ENCODE results near the gene CRIP1. TPM values are rescaled to one million over a fixed set of nuclear protein-coding genes. Genes with fewer than 3 reads are reported as not detected.

The CRIP1 gene
- total RNA-seq, 2 donors from 2014 or later = 146 to 174 TPM

DNA sequence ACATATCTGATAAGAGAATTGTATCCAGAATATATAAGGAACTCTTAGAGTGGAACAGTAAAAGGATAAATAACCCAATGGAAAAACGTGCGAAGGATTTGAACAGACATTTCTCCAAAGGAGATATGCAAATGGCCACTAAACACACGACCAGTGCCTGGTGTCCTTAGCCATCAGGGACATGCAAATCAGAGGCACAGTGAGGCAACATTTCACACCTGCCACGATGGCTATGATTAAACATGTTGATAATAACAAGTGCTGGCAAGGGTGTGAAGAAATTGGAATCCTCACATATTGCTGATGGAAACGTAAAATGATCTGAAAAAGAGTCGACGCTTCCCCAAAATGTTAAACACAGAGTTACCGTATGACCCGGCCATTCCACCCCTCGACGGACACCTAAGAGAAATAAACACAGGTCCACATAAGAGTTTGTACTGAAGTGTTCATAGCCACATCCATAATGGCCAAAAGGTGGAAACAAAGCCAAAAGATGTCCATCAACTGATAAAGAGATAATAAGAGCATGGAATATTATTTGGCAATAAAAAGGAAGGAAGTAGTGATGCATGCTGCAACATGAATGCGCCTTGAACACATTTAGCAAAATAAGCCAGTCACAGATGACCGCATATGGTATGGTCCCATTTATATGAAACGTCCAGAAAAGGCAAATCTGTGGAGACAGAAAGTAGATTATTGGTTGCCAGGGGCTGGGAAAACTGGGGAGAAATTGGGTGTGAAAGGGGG is 33.4 kb downstream of the CRIP1 start:
- H3K4me1 Mint-ChIP-seq (ENCODE audit: low read depth) = no peaks in the 10 kb centered on the region
- H3K27ac Mint-ChIP-seq = no peak overlapping the region
- no peak overlapping the region for H3K4me3 Mint-ChIP-seq
- DNase-seq = no peak
- H3K9me3 Mint-ChIP-seq = no peaks in the 10 kb centered on the region
- peaks cover 64% of the 10 kb centered on the region for H3K27me3 Mint-ChIP-seq (ENCODE audit: low read depth)
- no peak for ATAC-seq (replicated peaks in 1 of 2)
- H3K36me3 Mint-ChIP-seq (ENCODE audit: insufficient read depth in 2 of 2) = peaks cover 0 to 2% of the 10 kb centered on the region in 2 donors

DNA sequence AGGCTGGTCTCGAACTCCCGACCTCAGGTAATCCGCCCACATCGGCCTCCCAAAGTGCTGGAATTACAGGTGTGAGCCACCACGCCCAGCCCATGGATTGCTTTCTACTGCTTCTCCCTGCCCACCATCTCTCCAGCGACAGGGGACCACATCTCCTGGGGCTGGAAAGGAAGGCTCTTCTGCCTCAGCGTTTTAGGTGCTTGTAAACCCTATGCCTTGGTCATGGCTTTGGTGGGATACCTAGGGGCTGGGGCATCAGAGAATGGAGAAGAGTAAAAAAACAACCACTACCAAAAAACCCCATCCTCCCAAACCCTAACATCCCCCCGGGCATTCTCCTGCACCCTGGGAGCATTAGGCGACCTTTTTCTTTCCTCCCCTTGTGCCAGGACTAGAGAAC is 38.6 kb downstream of the CRIP1 start:
- Mint-ChIP-seq H3K36me3 (ENCODE audit: insufficient read depth in 2 of 2) (peaks cover 0 to 2% of the 10 kb centered on the region in 2 donors), H3K9me3 (no peaks in the 10 kb centered on the region), H3K4me3 (peak overlapping the region; percentile 56 to 58), H3K27ac (no peak overlapping the region), H3K4me1 (ENCODE audit: low read depth) (peaks cover 7% of the 10 kb centered on the region), H3K27me3 (ENCODE audit: low read depth) (peaks cover 20% of the 10 kb centered on the region)
- ATAC-seq (replicated peaks in 1 of 2) = no peak
- DNase-seq = no peak

DNA sequence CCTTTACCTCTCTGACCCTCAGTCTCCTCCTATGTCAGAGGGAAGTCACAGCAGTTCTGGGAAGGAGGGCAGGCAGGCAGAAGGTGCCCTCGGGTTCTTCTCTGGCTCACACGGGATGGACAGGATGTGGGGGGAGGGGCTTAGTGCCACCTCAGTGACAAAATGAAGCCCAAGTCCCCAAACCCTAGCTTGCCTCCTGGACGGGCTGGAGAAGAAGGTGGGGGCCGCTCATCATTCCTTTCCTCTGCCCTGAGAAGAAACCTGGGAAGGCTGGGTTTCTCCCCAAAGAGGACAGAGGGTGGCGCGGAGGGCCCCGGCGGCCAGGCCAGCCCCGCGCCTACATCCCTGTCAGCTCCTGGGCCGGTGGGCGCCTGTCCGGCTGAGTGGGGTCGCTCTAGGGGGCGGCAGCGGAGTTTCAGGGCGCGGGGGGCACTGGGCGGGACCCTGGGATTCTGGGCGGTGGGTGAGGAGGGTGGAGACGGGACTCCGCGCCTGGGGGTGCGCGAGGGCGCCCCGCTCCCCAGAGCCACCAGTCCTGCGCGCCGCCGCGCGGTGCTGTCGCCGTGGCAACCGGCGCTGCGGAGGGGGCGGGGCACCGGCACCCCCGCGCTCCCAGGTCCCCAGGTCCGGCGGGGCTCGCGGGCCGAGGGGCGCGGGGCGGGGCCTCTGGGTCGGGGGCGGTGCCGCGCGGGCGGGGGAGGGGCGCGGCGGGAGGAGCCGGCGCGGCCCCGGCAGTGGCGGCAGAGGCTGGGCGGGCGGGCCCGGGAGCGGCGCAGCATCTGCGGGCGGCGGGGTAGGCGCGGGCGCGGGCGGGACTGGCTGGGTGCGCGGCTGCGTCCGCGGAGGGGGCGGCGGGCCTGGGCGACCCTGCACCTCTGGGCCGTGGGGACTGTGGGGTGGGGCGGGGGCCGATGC is 39.4 kb downstream of the CRIP1 start, which contains the start of gene TMEM121:
TSS of gene TMEM121 (plus strand) at position 723 of the 915 bp plus-strand sequence. CDS start 2,252 bp downstream, outside the sequence.
- ATAC-seq (replicated peaks in 1 of 2) (peak; percentile 41 to 42), DNase-seq (peak; percentile 46 to 48)
- Mint-ChIP-seq H3K4me1 (ENCODE audit: low read depth) (peaks cover 15% of the 10 kb centered on the region), H3K36me3 (ENCODE audit: insufficient read depth in 2 of 2) (peaks cover 0 to 2% of the 10 kb centered on the region in 2 donors), H3K27ac (peak within 1 kb of the TSS; percentile 68), H3K9me3 (no peaks in the 10 kb centered on the region), H3K27me3 (ENCODE audit: low read depth) (peaks cover 17% of the 10 kb centered on the region), H3K4me3 (peak within 1 kb of the TSS; percentile 90 to 91)

- DNase-seq (peak in 1 of 2 donors; percentile 27), ATAC-seq (replicated peaks in 1 of 2) (no peak)
- Mint-ChIP-seq H3K4me1 (ENCODE audit: low read depth) (peaks cover 15% of the 10 kb centered on the region), H3K36me3 (ENCODE audit: insufficient read depth in 2 of 2) (no peaks in the 10 kb centered on the region), H3K4me3 (peak overlapping the region; percentile 90 to 91), H3K9me3 (no peaks in the 10 kb centered on the region), H3K27ac (peak overlapping the region; percentile 68), H3K27me3 (ENCODE audit: low read depth) (peaks cover 17% of the 10 kb centered on the region)
Measured at GRCh38 chr14:105526776-105527380, 40.2 kb downstream of the CRIP1 start.

DNA sequence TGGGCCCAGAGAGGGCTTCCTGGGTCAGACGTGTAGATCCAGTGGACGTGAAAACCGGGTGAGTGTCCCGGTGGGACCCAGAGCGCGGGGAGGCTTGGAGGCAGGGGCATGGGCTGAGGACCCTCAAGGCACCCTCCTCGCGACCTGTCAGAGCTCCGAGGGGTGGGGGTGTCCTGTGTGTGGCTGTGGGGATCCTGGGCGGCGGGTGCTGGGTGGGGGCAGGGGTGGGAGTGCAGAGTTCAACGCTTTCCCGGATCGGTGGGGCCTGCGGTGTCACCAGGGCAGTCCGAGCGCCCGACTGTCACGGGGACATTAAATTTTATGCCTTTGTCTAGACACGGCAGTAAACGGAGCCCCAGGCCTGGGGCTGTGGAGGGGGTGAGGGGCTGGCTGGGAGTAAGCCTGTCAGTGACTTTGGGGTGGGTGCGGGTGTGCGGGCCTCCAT is 40.7 kb downstream of the CRIP1 start:
- DNase-seq (no peak), ATAC-seq (replicated peaks in 1 of 2) (no peak)
- H3K36me3 Mint-ChIP-seq (ENCODE audit: insufficient read depth in 2 of 2) = no peaks in the 10 kb centered on the region
- H3K4me3 Mint-ChIP-seq = peak overlapping the region; percentile 90 to 91
- peaks cover 17% of the 10 kb centered on the region for H3K27me3 Mint-ChIP-seq (ENCODE audit: low read depth)
- peaks cover 15% of the 10 kb centered on the region for H3K4me1 Mint-ChIP-seq (ENCODE audit: low read depth)
- peak overlapping the region; percentile 68 for H3K27ac Mint-ChIP-seq
- H3K9me3 Mint-ChIP-seq = no peaks in the 10 kb centered on the region

DNA sequence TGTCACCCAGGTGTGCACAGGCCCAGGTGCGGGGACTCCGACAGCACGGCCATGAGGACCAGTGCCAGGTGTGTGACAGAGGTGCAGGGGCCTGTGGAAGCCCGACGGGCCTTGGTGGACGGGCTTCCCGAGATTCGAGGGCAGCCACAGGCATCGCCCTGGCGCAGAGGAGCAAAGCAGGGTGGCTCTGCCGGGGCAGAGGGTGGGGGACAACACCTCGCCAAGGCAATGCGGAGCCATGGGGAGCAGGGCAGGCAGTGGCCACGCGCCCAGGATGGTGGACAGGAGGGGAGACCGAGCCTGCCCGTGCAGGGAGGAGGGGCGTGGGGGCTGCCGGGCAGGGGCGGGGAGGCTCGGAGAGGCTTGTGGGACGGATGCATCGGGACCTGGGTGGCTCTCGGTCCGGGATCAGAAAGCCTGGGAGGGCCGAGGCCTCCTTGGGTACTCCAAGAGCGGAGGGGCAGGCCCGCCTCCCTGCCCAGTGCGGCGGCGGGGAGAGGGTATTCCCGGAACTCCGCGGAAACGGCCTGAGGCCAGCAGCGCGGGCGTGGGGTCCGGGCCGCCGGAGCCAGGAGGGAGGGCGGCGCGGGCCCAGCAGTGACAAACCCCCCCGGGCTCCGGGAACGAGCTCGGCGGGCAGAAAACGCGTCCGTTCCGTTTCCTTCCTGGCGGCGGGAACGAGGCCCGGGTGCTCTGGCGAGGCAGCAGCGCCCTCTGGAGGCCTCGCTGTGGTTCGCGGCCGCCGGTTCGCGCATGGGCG is 41.3 kb downstream of the CRIP1 start:
- Mint-ChIP-seq H3K9me3 (no peaks in the 10 kb centered on the region), H3K4me3 (peak overlapping the region; percentile 90 to 91), H3K36me3 (ENCODE audit: insufficient read depth in 2 of 2) (no peaks in the 10 kb centered on the region), H3K27ac (no peak overlapping the region), H3K4me1 (ENCODE audit: low read depth) (peaks cover 15% of the 10 kb centered on the region), H3K27me3 (ENCODE audit: low read depth) (peaks cover 17% of the 10 kb centered on the region)
- peak; percentile 84 to 89 for DNase-seq
- ATAC-seq (replicated peaks in 1 of 2) = peak; percentile 68

GRCh38 chr14:105528586-105529318 is 42.1 kb downstream of the CRIP1 start:
- H3K4me1 Mint-ChIP-seq (ENCODE audit: low read depth) = peaks cover 15% of the 10 kb centered on the region
- peak overlapping the region; percentile 63 for H3K27ac Mint-ChIP-seq
- H3K27me3 Mint-ChIP-seq (ENCODE audit: low read depth) = peaks cover 10% of the 10 kb centered on the region
- no peaks in the 10 kb centered on the region for H3K36me3 Mint-ChIP-seq (ENCODE audit: insufficient read depth in 2 of 2)
- DNase-seq = peak; percentile 46 to 65
- peak overlapping the region; percentile 90 to 91 for H3K4me3 Mint-ChIP-seq
- no peaks in the 10 kb centered on the region for H3K9me3 Mint-ChIP-seq
- ATAC-seq (replicated peaks in 1 of 2) = peak; percentile 43 to 56

GRCh38 chr14:105529319-105529568 is 42.6 kb downstream of the CRIP1 start:
- ATAC-seq (replicated peaks in 1 of 2) = peak; percentile 37 to 39
- DNase-seq = no peak
- Mint-ChIP-seq H3K36me3 (ENCODE audit: insufficient read depth in 2 of 2) (no peaks in the 10 kb centered on the region), H3K4me1 (ENCODE audit: low read depth) (peaks cover 15% of the 10 kb centered on the region), H3K4me3 (peak overlapping the region; percentile 87 to 91), H3K27ac (peak overlapping the region; percentile 63), H3K9me3 (no peaks in the 10 kb centered on the region), H3K27me3 (ENCODE audit: low read depth) (peaks cover 6% of the 10 kb centered on the region)

- Mint-ChIP-seq H3K27me3 (ENCODE audit: low read depth) (peaks cover 2% of the 10 kb centered on the region), H3K36me3 (ENCODE audit: insufficient read depth in 2 of 2) (no peaks in the 10 kb centered on the region), H3K9me3 (no peaks in the 10 kb centered on the region), H3K4me3 (peak overlapping the region; percentile 87 to 91), H3K27ac (no peak overlapping the region), H3K4me1 (ENCODE audit: low read depth) (peaks cover 15% of the 10 kb centered on the region)
- peak; percentile 49 to 60 for DNase-seq
- ATAC-seq (replicated peaks in 1 of 2) = peak; percentile 14 to 27
Measured at GRCh38 chr14:105529569-105530284, 43.0 kb downstream of the CRIP1 start.

GRCh38 chr14:105530285-105531087 is 43.8 kb downstream of the CRIP1 start:
- H3K9me3 Mint-ChIP-seq = no peaks in the 10 kb centered on the region
- peak overlapping the region; percentile 87 to 91 for H3K4me3 Mint-ChIP-seq
- DNase-seq (no peak), ATAC-seq (replicated peaks in 1 of 2) (peak in 1 of 2 donors; percentile 7)
- no peak overlapping the region for H3K27ac Mint-ChIP-seq
- H3K4me1 Mint-ChIP-seq (ENCODE audit: low read depth) = peaks cover 15% of the 10 kb centered on the region
- H3K27me3 Mint-ChIP-seq (ENCODE audit: low read depth) = no peaks in the 10 kb centered on the region
- no peaks in the 10 kb centered on the region for H3K36me3 Mint-ChIP-seq (ENCODE audit: insufficient read depth in 2 of 2)
